ENCODE data around the gene TBC1D22A.

- TF ChIP-seq CTCF (IDR thresholded peaks at IDR 0.05) = no peak
- no peak for TF ChIP-seq POLR2A (IDR thresholded peaks at IDR 0.05)
These were observed 202.5 kb downstream of the TBC1D22A start for GRCh38 chr22:46964773-46965550.
